Right lobe of liver (tissue), 6 donors: ENCODE measurements around the gene ADRA1B. TPM values are rescaled to one million over a fixed set of nuclear protein-coding genes. Genes with fewer than 3 reads are reported as not detected.

Experiments
- ATAC-seq, 4 donors: fragments of 200-7000 bp; cut with Tn5 transposase; one replicate each; pipeline ENCODE4 v1.9.1; 2020; ENCODE audit warnings: mild to moderate bottlenecking in 4 of 4, moderate library complexity in 4 of 4
- DNase-seq, 3 donors: peaks; one replicate each; pipeline ENCODE4 v3.0.0-alpha.2; 2020
- H3K27ac ChIP-seq, 3 donors: fragments of 200-600 bp; one replicate each; pipeline ENCODE4 v1.8.0; 2022
- H3K27me3 ChIP-seq, 2 donors: fragments of 200-600 bp; one replicate each; pipeline ENCODE4 v1.8.0; 2022
- H3K36me3 ChIP-seq, 4 donors: fragments of 200-600 bp; sonication (generic) in 1 of 4; one replicate each; pipeline versions ENCODE4 v1.5.1 to v1.8.0; 2017 to 2022; ENCODE audit warnings: control low read depth in 1 of 4
- H3K4me1 ChIP-seq, 4 donors: fragments of 200-600 bp; sonication (generic) in 1 of 4; one replicate each; pipeline versions ENCODE4 v1.5.1 to v1.8.0; 2017 to 2022; ENCODE audit warnings: control low read depth in 1 of 4
- H3K4me3 ChIP-seq, 3 donors: fragments of 200-600 bp; one replicate each; pipeline ENCODE4 v1.8.0; 2022
- H3K9me3 ChIP-seq, 4 donors: fragments of 200-600 bp; sonication (generic) in 1 of 4; one replicate each; pipeline versions ENCODE4 v1.5.1 to v1.8.0; 2017 to 2022; ENCODE audit warnings: control low read depth in 1 of 4
- CTCF ChIP-seq, 4 donors: fragments of 200-600 bp in 3 of 4; fragments of 450-650 bp in 1 of 4; IDR thresholded peaks; one replicate each; pipeline versions ENCODE4 v1.5.1 to v1.8.0; 2016 to 2022; ENCODE audit warnings: antibody characterized with exemption in 4 of 4, mild to moderate bottlenecking in 2 of 4
- POLR2A ChIP-seq: fragments of 450-650 bp; IDR thresholded peaks from one replicate; pipeline ENCODE4 v1.6.1; 2017; ENCODE audit warnings: antibody characterized with exemption, mild to moderate bottlenecking
- WGBS: methylation state at CpG from one replicate; pipeline ENCODE4 v1.1.6; 2018; ENCODE audit warnings: low coverage, low lambda C conversion rate; ENCODE audit not compliant: insufficient coverage; ENCODE audit errors: missing lambda C conversion rate; 5-methylcytosine and 5-hydroxymethylcytosine counted together
- intact Hi-C, 2 donors: fragments of 100-400 bp; cut with DNase I; formaldehyde crosslinking; loops; one replicate each; pipeline versions ENCODE4 v1.11.2 to v1.14.1; 2022
- total RNA-seq, 6 experiments: library from RNA; depleted of rRNA in 2 of 6; stranded (reverse); fragments of >200 nt in 2 of 6; fragmentation: NEBNext Ultra II Directional in 3 of 6; extraction: Animal tissue kit (Norgen Biotek cat#: 25700) in 3 of 6; gene quantifications; one replicate each; pipeline versions ENCODE4 v1.1.0 to v1.2.4, GENCODE V29; 2016 to 2023
- donor health status: DM: no; HTN: yes; CAD: no.
- donor health status: DM: no; HTN: no; CAD: no.
- donor health status: DM: no; HTN: no; CAD: no.
- donor health status: DM: no; HTN: yes; CAD: no.
- donor health status: DM: no; HTN: yes; CAD: no.

Gene ADRA1B
- total RNA-seq, 6 experiments from 2014 or later = 7.8 to 17.1 (median 10.2) TPM

GRCh38 chr5:159897786-159898393 lies 18.4 kb upstream of the ADRA1B start:
- Histone ChIP-seq H3K9me3 (no peaks in the 10 kb centered on the region), H3K36me3 (no peaks in the 10 kb centered on the region)
- peak in 2 of 4 donors; percentile 28 to 46 for ATAC-seq

GRCh38 chr5:159899067-159900049 lies 16.9 kb upstream of the ADRA1B start:
- intact Hi-C loops = no loop called here
- no peaks in the 10 kb centered on the region for H3K27me3 ChIP-seq

More at GRCh38 chr5:159897786-159898393, 18.4 kb upstream of the ADRA1B start:
- no peaks in the 10 kb centered on the region for H3K27me3 ChIP-seq
- 100% methylated on average over 1 of the region's 6 CpGs for WGBS
- no peak overlapping the region for H3K27ac ChIP-seq
- DNase-seq = peak in 1 of 3 donors; percentile 25
- peaks cover 0 to 6% (median 0%) of the 10 kb centered on the region in 4 donors for H3K4me1 ChIP-seq
- H3K4me3 ChIP-seq = no peak overlapping the region
- intact Hi-C loops = no loop called here
- TF ChIP-seq CTCF (IDR thresholded peaks at IDR 0.05) = no peak
- no peak for TF ChIP-seq POLR2A

GRCh38 chr5:159901308-159901707 lies 15.0 kb upstream of the ADRA1B start:
- H3K4me3 ChIP-seq = no peak overlapping the region
- 86% methylated on average over 1 of the region's 1 CpG for WGBS
- no peaks in the 10 kb centered on the region for H3K27me3 ChIP-seq
- H3K9me3 ChIP-seq = no peaks in the 10 kb centered on the region
- DNase-seq = no peak
- H3K27ac ChIP-seq = no peak overlapping the region
- H3K4me1 ChIP-seq = peaks cover 0 to 12% (median 3%) of the 10 kb centered on the region in 4 donors
- no peaks in the 10 kb centered on the region for H3K36me3 ChIP-seq
- no peak for ATAC-seq
- TF ChIP-seq POLR2A = no peak
- TF ChIP-seq CTCF (IDR thresholded peaks at IDR 0.05) = no peak
- intact Hi-C loops = no loop called here

More at GRCh38 chr5:159899067-159900049, 16.9 kb upstream of the ADRA1B start:
- H3K36me3 ChIP-seq = no peaks in the 10 kb centered on the region
- H3K4me3 ChIP-seq = no peak overlapping the region
- H3K27ac ChIP-seq = no peak overlapping the region
- H3K4me1 ChIP-seq = peaks cover 0 to 5% (median under 1%) of the 10 kb centered on the region in 4 donors
- ATAC-seq (no peak), DNase-seq (no peak)
- 80% methylated on average over 2 of the region's 4 CpGs for WGBS
- TF ChIP-seq POLR2A (no peak), CTCF (IDR thresholded peaks at IDR 0.05) (no peak)
- no peaks in the 10 kb centered on the region for H3K9me3 ChIP-seq

- no peak overlapping the region for H3K27ac ChIP-seq
- TF ChIP-seq CTCF (IDR thresholded peaks at IDR 0.05) (no peak), POLR2A (no peak)
- H3K36me3 ChIP-seq = no peaks in the 10 kb centered on the region
- no peaks in the 10 kb centered on the region for H3K9me3 ChIP-seq
- ATAC-seq = no peak
- intact Hi-C loops = no loop called here
- no peak for DNase-seq
- H3K4me1 ChIP-seq = peaks cover 0 to 12% (median 5%) of the 10 kb centered on the region in 4 donors
- H3K4me3 ChIP-seq = no peak overlapping the region
- H3K27me3 ChIP-seq = no peaks in the 10 kb centered on the region
These were observed 14.5 kb upstream of the ADRA1B start for GRCh38 chr5:159901772-159902171.
